ENCODE results near the gene SEC14L2.

DNA sequence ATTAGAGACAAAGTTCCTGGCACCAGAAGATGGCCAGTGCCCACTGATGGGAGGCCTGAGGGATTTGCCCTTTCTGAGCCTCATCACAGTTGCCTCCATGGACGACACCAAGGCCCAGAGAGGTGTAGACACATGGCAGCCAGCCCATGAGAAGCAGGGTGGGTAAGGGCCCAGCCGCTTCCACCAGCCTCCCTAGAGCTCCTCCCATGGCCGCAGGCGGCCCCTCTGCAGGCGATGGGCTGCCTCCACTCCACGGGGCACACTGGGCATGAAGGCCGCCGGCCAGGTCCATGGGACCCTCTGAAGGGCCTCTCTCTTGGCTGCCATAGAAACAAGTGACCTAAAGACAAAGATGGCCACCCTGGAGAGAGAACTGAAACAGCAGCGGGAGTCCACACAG, 25.5 kb upstream of the SEC14L2 start:
- TF ChIP-seq, protein P1, sequence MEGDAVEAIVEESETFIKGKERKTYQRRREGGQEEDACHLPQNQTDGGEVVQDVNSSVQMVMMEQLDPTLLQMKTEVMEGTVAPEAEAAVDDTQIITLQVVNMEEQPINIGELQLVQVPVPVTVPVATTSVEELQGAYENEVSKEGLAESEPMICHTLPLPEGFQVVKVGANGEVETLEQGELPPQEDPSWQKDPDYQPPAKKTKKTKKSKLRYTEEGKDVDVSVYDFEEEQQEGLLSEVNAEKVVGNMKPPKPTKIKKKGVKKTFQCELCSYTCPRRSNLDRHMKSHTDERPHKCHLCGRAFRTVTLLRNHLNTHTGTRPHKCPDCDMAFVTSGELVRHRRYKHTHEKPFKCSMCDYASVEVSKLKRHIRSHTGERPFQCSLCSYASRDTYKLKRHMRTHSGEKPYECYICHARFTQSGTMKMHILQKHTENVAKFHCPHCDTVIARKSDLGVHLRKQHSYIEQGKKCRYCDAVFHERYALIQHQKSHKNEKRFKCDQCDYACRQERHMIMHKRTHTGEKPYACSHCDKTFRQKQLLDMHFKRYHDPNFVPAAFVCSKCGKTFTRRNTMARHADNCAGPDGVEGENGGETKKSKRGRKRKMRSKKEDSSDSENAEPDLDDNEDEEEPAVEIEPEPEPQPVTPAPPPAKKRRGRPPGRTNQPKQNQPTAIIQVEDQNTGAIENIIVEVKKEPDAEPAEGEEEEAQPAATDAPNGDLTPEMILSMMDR (IDR thresholded peaks at IDR 0.05), result no peak
- TF ChIP-seq POLR2A (IDR thresholded peaks at IDR 0.05), result no peak

Measured in testis (tissue), 2 donors.